GM23338 (cell line): ENCODE data around the gene AFM. TPM values are rescaled to one million over a fixed set of nuclear protein-coding genes. Genes with fewer than 3 reads are reported as not detected.

Experiments
- ATAC-seq: fragments of 200-7000 bp; cut with Tn5 transposase; 3 replicates; pipeline ENCODE4 v1.9.1; 2020
- DNase-seq: peaks from one replicate; pipeline ENCODE4 v3.0.0-alpha.2; 2015; ENCODE audit warnings: low spot score
- H2AFZ ChIP-seq: fragments of 200-600 bp; sonication (generic); 2 replicates; pipeline ENCODE4 v1.8.0; 2016; ENCODE audit warnings: antibody characterized with exemption, mild to moderate bottlenecking, moderate library complexity
- H3F3A ChIP-seq: fragments of 200-600 bp; sonication (generic); replicated peaks from 2 replicates; pipeline ENCODE4 v1.8.0; 2017; ENCODE audit warnings: antibody characterized with exemption, mixed run types, low read depth
- H3K27ac ChIP-seq: fragments of 200-600 bp; sonication (generic); 2 replicates; pipeline ENCODE4 v1.6.1; 2016; ENCODE audit warnings: low read depth
- H3K27me3 ChIP-seq: fragments of 200-600 bp; sonication (generic); 2 replicates; pipeline ENCODE4 v1.8.0; 2016; ENCODE audit warnings: mild to moderate bottlenecking, mixed run types, moderate library complexity; ENCODE audit not compliant: insufficient read depth
- H3K36me3 ChIP-seq: fragments of 200-600 bp; sonication (generic); 2 replicates; pipeline ENCODE4 v1.8.0; 2016; ENCODE audit warnings: mild to moderate bottlenecking; ENCODE audit not compliant: insufficient read depth
- H3K4me1 ChIP-seq: fragments of 200-600 bp; sonication (generic); 2 replicates; pipeline ENCODE4 v1.8.0; 2016; ENCODE audit warnings: mild to moderate bottlenecking, moderate library complexity; ENCODE audit not compliant: insufficient read depth
- H3K4me2 ChIP-seq: fragments of 200-600 bp; sonication (generic); 2 replicates; pipeline ENCODE4 v1.7.1; 2017; ENCODE audit warnings: mixed run types
- H3K4me3 ChIP-seq: fragments of 200-600 bp; sonication (generic); 2 replicates; pipeline ENCODE4 v1.6.1; 2016; ENCODE audit warnings: mixed run types
- H3K79me2 ChIP-seq: fragments of 200-600 bp; sonication (generic); replicated peaks from 2 replicates; pipeline ENCODE4 v1.8.0; 2017; ENCODE audit warnings: mild to moderate bottlenecking; ENCODE audit not compliant: insufficient read depth
- H3K9me2 ChIP-seq: fragments of 200-600 bp; sonication (generic); 2 replicates; pipeline ENCODE4 v1.8.0; 2017; ENCODE audit not compliant: insufficient read depth
- H4K20me1 ChIP-seq: fragments of 200-600 bp; sonication (generic); replicated peaks from 2 replicates; pipeline ENCODE4 v1.8.0; 2017; ENCODE audit warnings: mild to moderate bottlenecking; ENCODE audit not compliant: insufficient read depth
- H3K27ac Mint-ChIP-seq: 2 replicates; pipeline ENCODE4 v1.8.0; 2020; ENCODE audit warnings: inconsistent platforms, mild to moderate bottlenecking, moderate library complexity, mixed read lengths
- H3K27me3 Mint-ChIP-seq: 3 replicates; pipeline ENCODE4 v1.8.0; 2022; ENCODE audit warnings: low read depth, mild to moderate bottlenecking, moderate library complexity, mixed read lengths, inconsistent platforms; ENCODE audit not compliant: insufficient read depth, poor library complexity
- H3K36me3 Mint-ChIP-seq: 3 replicates; pipeline ENCODE4 v1.8.0; 2021; ENCODE audit warnings: low read depth, mild to moderate bottlenecking, inconsistent platforms, moderate library complexity, mixed read lengths
- H3K4me1 Mint-ChIP-seq: 3 replicates; pipeline ENCODE4 v1.8.0; 2020; ENCODE audit warnings: mild to moderate bottlenecking, inconsistent platforms, mixed read lengths
- H3K4me3 Mint-ChIP-seq: 3 replicates; pipeline ENCODE4 v1.8.0; 2021; ENCODE audit warnings: moderate library complexity, mild to moderate bottlenecking, inconsistent platforms, mixed read lengths
- H3K9me3 Mint-ChIP-seq: 3 replicates; pipeline ENCODE4 v1.8.0; 2020; ENCODE audit warnings: moderate library complexity, mild to moderate bottlenecking, inconsistent platforms, mixed read lengths
- CTCF ChIP-seq, 2 experiments: fragments of 200-600 bp in 1 of 2; sonication (generic) in 1 of 2; conservative IDR thresholded peaks; 2 replicates each; pipeline versions ENCODE4 v1.5.1 to v1.6.1; 2016 to 2017; ENCODE audit warnings: antibody characterized with exemption in 2 of 2, low read depth in 2 of 2, mild to moderate bottlenecking in 2 of 2, moderate library complexity in 1 of 2
- ETS1 ChIP-seq: IDR thresholded peaks from 2 replicates; pipeline ENCODE4 v1.6.1; 2016; ENCODE audit warnings: antibody characterized with exemption
- EZH2 ChIP-seq: fragments of 200-600 bp; sonication (generic); IDR thresholded peaks from one replicate; pipeline ENCODE4 v1.8.0; 2017; ENCODE audit warnings: antibody characterized with exemption, mild to moderate bottlenecking, low read depth; ENCODE audit not compliant: unreplicated experiment
- NANOG ChIP-seq: IDR thresholded peaks from 2 replicates; pipeline ENCODE4 v1.6.1; 2016; ENCODE audit warnings: antibody characterized with exemption, borderline replicate concordance
- REST ChIP-seq: IDR thresholded peaks from one replicate; pipeline ENCODE4 v1.6.1; 2018; ENCODE audit warnings: antibody characterized with exemption; ENCODE audit not compliant: unreplicated experiment
- ZNF114 ChIP-seq: fragments of 250-450 bp; sonication (Bioruptor Pico); IDR thresholded peaks from 2 replicates; pipeline ENCODE4 v1.5.0; 2020; ENCODE audit warnings: mild to moderate bottlenecking, moderate library complexity
- ZNF331 ChIP-seq: fragments of 250-450 bp; sonication (Bioruptor Pico); IDR thresholded peaks from 2 replicates; pipeline ENCODE4 v1.5.0; 2020; ENCODE audit warnings: low read depth, mild to moderate bottlenecking, moderate library complexity
- ZNF462 ChIP-seq: fragments of 250-450 bp; sonication (Bioruptor Pico); IDR thresholded peaks from 2 replicates; pipeline ENCODE4 v1.5.0; 2020; ENCODE audit warnings: mild to moderate bottlenecking, moderate library complexity
- polyA plus RNA-seq: library from polyadenylated mRNA; unstranded; fragments of >200 nt; fragmentation: Nextera tagmentation; extraction: Ambion mirVana; gene quantifications from 2 replicates; pipeline ENCODE4 v1.2.1, GENCODE V29; 2016
- total RNA-seq: library from RNA; depleted of rRNA; stranded (reverse); fragments of >200 nt; shearing (Covaris generic); gene quantifications from 2 replicates; pipeline ENCODE4 v1.2.3, GENCODE V29; 2014

The AFM gene
- total and polyA plus RNA-seq, 2 experiments from 2014 or later = not detected

GRCh38 chr4:73431813-73432168, 49.8 kb upstream of the AFM start:
- H3K4me3 ChIP-seq = no peak overlapping the region
- H3K4me2 ChIP-seq = no peak overlapping the region
- H4K20me1 ChIP-seq = no peaks in the 10 kb centered on the region
- no peaks in the 10 kb centered on the region for H3F3A ChIP-seq
- H3K27me3 ChIP-seq = no peaks in the 10 kb centered on the region
- DNase-seq = no peak
- no peak overlapping the region for H3K4me3 Mint-ChIP-seq
- H2AFZ ChIP-seq = no peak overlapping the region
- no peaks in the 10 kb centered on the region for H3K79me2 ChIP-seq
- no peaks in the 10 kb centered on the region for H3K4me1 ChIP-seq
- no peak for TF ChIP-seq ZNF462
- no peak for TF ChIP-seq ZNF331
- no peak for TF ChIP-seq ETS1
- no peak for TF ChIP-seq ZNF114
- no peak for TF ChIP-seq EZH2
- no peak for TF ChIP-seq CTCF (conservative IDR thresholded peaks at IDR 0.05; ENCODE audit: low read depth in 2 of 2)
- TF ChIP-seq REST = no peak
- no peak for TF ChIP-seq NANOG
- no peak overlapping the region for H3K27ac ChIP-seq
- H3K4me1 Mint-ChIP-seq = no peaks in the 10 kb centered on the region
- no peaks in the 10 kb centered on the region for H3K9me3 Mint-ChIP-seq
- H3K9me2 ChIP-seq = no peaks in the 10 kb centered on the region
- H3K27ac Mint-ChIP-seq = no peak overlapping the region
- ATAC-seq = no peak
- H3K36me3 Mint-ChIP-seq = no peaks in the 10 kb centered on the region
- H3K27me3 Mint-ChIP-seq = no peaks in the 10 kb centered on the region
- H3K36me3 ChIP-seq = no peaks in the 10 kb centered on the region
